Psoas muscle (tissue), 8 donors: Measurements from ENCODE around the gene SNORC. TPM values are rescaled to one million over a fixed set of nuclear protein-coding genes. Genes with fewer than 3 reads are reported as not detected.

Experiments
- ATAC-seq, 4 donors: fragments of 200-7000 bp; cut with Tn5 transposase; one replicate each; pipeline ENCODE4 v1.9.1; 2020; ENCODE audit warnings: moderate library complexity in 3 of 4, mild to moderate bottlenecking in 2 of 4
- DNase-seq, 2 donors: peaks; one replicate each; pipeline ENCODE4 v3.0.0-alpha.2; 2020
- H3K27ac ChIP-seq: fragments of 200-600 bp; one replicate; pipeline ENCODE4 v1.8.0; 2022
- H3K27me3 ChIP-seq, 3 donors: fragments of 200-600 bp in 1 of 3; one replicate each; pipeline versions ENCODE4 v1.6.1 to v1.8.0; 2013 to 2022; ENCODE audit warnings: low read length in 2 of 3, mild to moderate bottlenecking in 2 of 3, moderate library complexity in 1 of 3; ENCODE audit not compliant: insufficient read depth in 3 of 3
- H3K36me3 ChIP-seq, 2 donors: fragments of 200-600 bp in 1 of 2; one replicate each; pipeline versions ENCODE4 v1.6.1 to v1.8.0; 2013 to 2022; ENCODE audit warnings: low read depth in 1 of 2, mild to moderate bottlenecking in 1 of 2, moderate library complexity in 1 of 2; ENCODE audit not compliant: insufficient read depth in 1 of 2
- H3K4me1 ChIP-seq: fragments of 200-600 bp; one replicate; pipeline ENCODE4 v1.8.0; 2022
- H3K4me3 ChIP-seq: fragments of 200-600 bp; one replicate; pipeline ENCODE4 v1.8.0; 2022; ENCODE audit warnings: mild to moderate bottlenecking
- H3K9me3 ChIP-seq: fragments of 200-600 bp; one replicate; pipeline ENCODE4 v1.8.0; 2022
- CTCF ChIP-seq: fragments of 200-600 bp; IDR thresholded peaks from one replicate; pipeline ENCODE4 v1.8.0; 2022; ENCODE audit warnings: antibody characterized with exemption
- WGBS, 3 donors: extraction: QIAGEN DNeasy Blood & Tissue Kit; methylation state at CpG; one replicate each; pipeline versions ENCODE4 v1.1.6 to v1.1.7; 2013; 5-methylcytosine and 5-hydroxymethylcytosine counted together
- intact Hi-C, 2 donors: fragments of 100-400 bp; cut with DNase I; formaldehyde crosslinking; loops; one replicate each; pipeline versions ENCODE4 v1.11.0 to v1.14.2; 2022
- polyA plus RNA-seq, 3 donors: library from polyadenylated mRNA; stranded (reverse); fragments of 200-250 nt; gene quantifications; one replicate each; pipeline ENCODE4 v1.2.3, GENCODE V29; 2013
- total RNA-seq, 4 donors: library from RNA; stranded (reverse); fragmentation: NEBNext Ultra II Directional in 2 of 4; extraction: Animal tissue kit (Norgen Biotek cat#: 25700) in 2 of 4; gene quantifications; one replicate each; pipeline versions ENCODE4 v1.2.1 to v1.2.4, GENCODE V29; 2021 to 2023
- donor health status: healthy with polysubstance abuse.
- donor health status: DM: no; HTN: no; CAD: no; lungs with moderate emphysema.
- donor health status: Bipolar disorder and iron deficiency.
- donor health status: healthy.
- donor health status: DM: yes; HTN: yes; CAD: no.
- donor health status: DM: no; HTN: no; CAD: no.
- donor health status: DM: no; HTN: no; CAD: no.
- donor health status: DM: yes; HTN: yes; CAD: no.

SNORC gene
- total and polyA plus RNA-seq, 7 donors: 0.06 to 2.1 (median 0.63) TPM

- intact Hi-C loops: no loop called here
- peak; percentile 27 to 47 for DNase-seq
- Histone ChIP-seq H3K9me3 (no peaks in the 10 kb centered on the region), H3K27me3 (peaks cover 2 to 65% (median 14%) of the 10 kb centered on the region in 3 donors), H3K4me1 (no peaks in the 10 kb centered on the region), H3K27ac (no peak overlapping the region), H3K4me3 (peak overlapping the region; percentile 53), H3K36me3 (no peaks in the 10 kb centered on the region)
- peak; percentile 26 to 65 (median 48) for ATAC-seq
- WGBS, 3 donors: 1 to 2% (median 1%) methylated on average over 53 to 76 of the region's 76 CpGs
- TF ChIP-seq CTCF: no peak
These were observed 57.1 kb downstream of the SNORC start for GRCh38 chr2:232927032-232927792.

DNA sequence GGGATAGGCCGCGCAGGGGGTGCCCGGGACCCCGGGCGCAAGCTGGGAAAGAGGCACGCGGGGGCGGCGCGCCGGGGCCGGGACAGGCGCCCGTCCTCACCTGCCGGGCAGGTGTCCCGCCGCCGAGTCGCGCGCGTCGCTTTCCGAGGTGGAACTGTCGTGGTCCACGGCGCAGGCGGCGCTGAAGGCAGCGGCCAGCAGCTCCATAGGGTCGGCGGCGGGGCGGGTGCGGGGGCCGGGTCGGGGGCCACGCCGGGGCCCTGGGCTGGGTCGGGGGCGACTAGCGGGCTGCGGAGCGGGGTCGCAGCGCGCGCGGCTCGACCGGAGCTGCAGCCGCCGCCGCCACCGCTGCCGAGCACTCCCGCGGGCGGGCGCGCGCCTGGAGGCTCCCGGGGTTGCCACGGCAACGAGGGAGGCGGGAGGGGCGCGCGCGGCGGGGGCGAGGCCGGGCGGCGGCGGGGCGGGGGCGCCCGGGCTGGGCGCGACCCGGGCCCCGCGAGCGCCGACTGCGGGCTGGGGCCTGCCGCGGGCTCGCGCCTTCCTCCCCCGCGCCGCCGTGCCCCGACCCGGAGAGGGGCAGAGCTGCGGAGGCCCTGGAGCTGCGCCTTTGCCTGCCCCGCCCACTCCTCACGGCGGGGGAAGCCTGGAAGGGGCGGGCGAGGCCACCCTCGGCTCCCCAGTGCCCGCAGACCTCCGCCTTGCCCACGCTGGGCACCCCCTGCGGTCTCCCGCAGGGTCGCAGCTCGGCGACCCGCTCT is 57.9 kb downstream of the SNORC start:
- Histone ChIP-seq H3K27ac (no peak overlapping the region), H3K36me3 (no peaks in the 10 kb centered on the region), H3K4me1 (no peaks in the 10 kb centered on the region), H3K27me3 (peaks cover 2 to 65% (median 14%) of the 10 kb centered on the region in 3 donors), H3K9me3 (no peaks in the 10 kb centered on the region), H3K4me3 (peak overlapping the region; percentile 53)
- DNase-seq (no peak), ATAC-seq (no peak)
- TF ChIP-seq CTCF: no peak
- intact Hi-C loops: no loop called here
- WGBS, 3 donors: 0 to 2% (median 2%) methylated on average over 39 to 113 of the region's 114 CpGs

Other genes starting within 250 kb of the SNORC start
- gene EFHD1, start 236.7 kb upstream of the SNORC start, total RNA-seq: 10 to 100 TPM in 2 of 4 donors, 1 to 10 TPM in 2; 6.9 to 20.7 (median 9.8) TPM
- 10 to 100 TPM in 2 of 3 donors, 1 to 10 TPM in 1; 6.6 to 17.7 (median 10.7) TPM for gene EFHD1, start 236.7 kb upstream of the SNORC start, polyA plus RNA-seq
- 10 to 100 TPM; 64.3 to 72.6 (median 65.5) TPM for gene GIGYF2, start 172.9 kb upstream of the SNORC start, total RNA-seq
- 10 to 100 TPM; 13.8 to 44.7 (median 14.4) TPM for gene GIGYF2, start 172.9 kb upstream of the SNORC start, polyA plus RNA-seq
- gene KCNJ13, start 93.7 kb upstream of the SNORC start, total RNA-seq: not detected
- gene KCNJ13, start 93.7 kb upstream of the SNORC start, polyA plus RNA-seq: under 1 TPM in 1 of 3 donors, not detected in 2; 0.03 TPM
- under 1 TPM in 3 of 4 donors, not detected in 1; 0.22 to 0.51 (median 0.48) TPM for gene NGEF, start 143.0 kb downstream of the SNORC start, total RNA-seq
- gene NGEF, start 143.0 kb downstream of the SNORC start, polyA plus RNA-seq: under 1 TPM; 0.13 to 0.27 (median 0.16) TPM
- gene NEU2, start 162.4 kb downstream of the SNORC start, total RNA-seq: not detected
- not detected for gene NEU2, start 162.4 kb downstream of the SNORC start, polyA plus RNA-seq
- gene INPP5D, start 190.1 kb downstream of the SNORC start, total RNA-seq: 1 to 10 TPM; 2.8 to 4.2 (median 3.7) TPM
- 1 to 10 TPM; 1.2 to 2.4 (median 2.4) TPM for gene INPP5D, start 190.1 kb downstream of the SNORC start, polyA plus RNA-seq